Measurements from ENCODE around the gene ACVRL1.

ACVRL1 gene

GRCh38 chr12:51896236-51896635, 11.1 kb upstream of the ACVRL1 start:
- no peak for TF ChIP-seq Cebpa-rat (IDR thresholded peaks at IDR 0.05)
- H4K20me1 ChIP-seq: no peaks in the 10 kb centered on the region
- H3K4me2 ChIP-seq: no peak overlapping the region
- H3K4me3 ChIP-seq: no peak overlapping the region
- no peak overlapping the region for H3K9ac ChIP-seq
- no peak overlapping the region for H3K27ac ChIP-seq
- H3K36me3 ChIP-seq: no peaks in the 10 kb centered on the region
- H3K4me1 ChIP-seq: peaks cover 15% of the 10 kb centered on the region
- no peaks in the 10 kb centered on the region for H3K9me3 ChIP-seq
- H3K27me3 ChIP-seq: no peaks in the 10 kb centered on the region

DNA sequence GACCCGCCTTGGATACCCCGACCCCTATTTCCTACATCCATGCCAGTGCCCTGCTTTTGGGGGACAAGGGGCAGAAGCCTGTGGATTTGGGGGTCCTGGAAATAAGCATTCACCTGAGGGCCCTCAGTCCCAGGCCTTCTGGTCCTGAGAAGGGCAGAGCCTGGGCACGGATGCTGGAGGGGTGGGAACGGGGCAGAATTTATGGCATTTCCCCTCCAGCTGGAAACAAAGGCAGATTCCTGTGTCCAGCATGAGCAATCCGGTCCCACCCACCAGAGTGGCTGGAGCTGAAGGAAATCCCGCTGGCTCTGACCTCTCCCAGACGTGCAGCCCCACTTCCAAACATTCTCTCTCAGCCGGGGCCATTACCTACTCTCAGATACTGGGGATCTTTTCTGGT, 10.1 kb upstream of the ACVRL1 start:
- H3K9me3 ChIP-seq: no peaks in the 10 kb centered on the region
- H3K9ac ChIP-seq: no peak overlapping the region
- H3K27ac ChIP-seq: no peak overlapping the region
- H3K27me3 ChIP-seq: no peaks in the 10 kb centered on the region
- H3K4me2 ChIP-seq: no peak overlapping the region
- no peak for TF ChIP-seq Cebpa-rat (IDR thresholded peaks at IDR 0.05)
- no peak overlapping the region for H3K4me3 ChIP-seq
- no peaks in the 10 kb centered on the region for H4K20me1 ChIP-seq
- peaks cover 15% of the 10 kb centered on the region for H3K4me1 ChIP-seq
- no peaks in the 10 kb centered on the region for H3K36me3 ChIP-seq

DNA sequence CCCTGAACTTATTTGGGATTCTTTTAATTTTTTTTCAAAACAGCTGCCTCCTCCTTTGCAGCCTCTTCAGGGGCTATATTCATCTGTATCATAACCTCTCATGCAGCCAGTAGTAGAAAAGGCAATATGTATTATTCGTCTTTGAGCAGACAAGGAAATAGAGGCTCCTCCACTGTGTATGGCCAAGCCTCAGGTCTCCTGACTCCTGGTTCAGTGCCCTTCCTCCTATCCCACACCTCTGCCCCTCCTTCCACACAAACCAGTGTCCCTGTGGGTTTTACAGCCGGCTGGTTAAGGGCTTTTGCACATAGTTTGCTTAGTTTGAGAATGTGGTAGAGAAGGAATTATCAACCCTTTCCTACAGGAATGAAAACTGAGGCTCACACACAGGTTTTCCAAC, 8.8 kb upstream of the ACVRL1 start:
- Histone ChIP-seq H3K4me3 (no peak overlapping the region), H3K27me3 (no peaks in the 10 kb centered on the region), H3K9me3 (no peaks in the 10 kb centered on the region), H3K36me3 (no peaks in the 10 kb centered on the region), H3K4me1 (peaks cover 15% of the 10 kb centered on the region), H4K20me1 (no peaks in the 10 kb centered on the region), H3K9ac (no peak overlapping the region), H3K4me2 (peak overlapping the region; percentile 46), H3K27ac (no peak overlapping the region)
- TF ChIP-seq Cebpa-rat (IDR thresholded peaks at IDR 0.05): no peak

- Histone ChIP-seq H3K4me3 (no peak overlapping the region), H3K9me3 (no peaks in the 10 kb centered on the region), H3K27me3 (no peaks in the 10 kb centered on the region), H4K20me1 (no peaks in the 10 kb centered on the region), H3K9ac (no peak overlapping the region), H3K36me3 (no peaks in the 10 kb centered on the region), H3K4me1 (peaks cover 15% of the 10 kb centered on the region), H3K4me2 (peak overlapping the region; percentile 46), H3K27ac (no peak overlapping the region)
- TF ChIP-seq Cebpa-rat (IDR thresholded peaks at IDR 0.05): no peak
Measured at GRCh38 chr12:51898937-51899336, 8.4 kb upstream of the ACVRL1 start.

- no peak for TF ChIP-seq Cebpa-rat (IDR thresholded peaks at IDR 0.05)
- Histone ChIP-seq H3K27me3 (no peaks in the 10 kb centered on the region; the same call in 1 of the 2 replicates), H3K27ac (no peak overlapping the region), H4K20me1 (no peaks in the 10 kb centered on the region), H3K9ac (no peak overlapping the region), H3K4me1 (peaks cover 15% of the 10 kb centered on the region), H3K36me3 (no peaks in the 10 kb centered on the region), H3K4me3 (no peak overlapping the region), H3K9me3 (no peaks in the 10 kb centered on the region), H3K4me2 (no peak overlapping the region)
Measured at GRCh38 chr12:51900323-51900889, 6.9 kb upstream of the ACVRL1 start.

- H3K27me3 ChIP-seq: peaks cover 5% of the 10 kb centered on the region
- no peak for TF ChIP-seq Cebpa-rat (IDR thresholded peaks at IDR 0.05)
- H3K36me3 ChIP-seq: no peaks in the 10 kb centered on the region
- no peak overlapping the region for H3K4me3 ChIP-seq
- H3K27ac ChIP-seq: no peak overlapping the region
- no peaks in the 10 kb centered on the region for H4K20me1 ChIP-seq
- H3K4me1 ChIP-seq: peaks cover 15% of the 10 kb centered on the region
- no peak overlapping the region for H3K9ac ChIP-seq
- no peak overlapping the region for H3K4me2 ChIP-seq
- H3K9me3 ChIP-seq: no peaks in the 10 kb centered on the region
Measured at GRCh38 chr12:51901121-51901817, 6.0 kb upstream of the ACVRL1 start.

- no peaks in the 10 kb centered on the region for H4K20me1 ChIP-seq
- H3K4me2 ChIP-seq: no peak overlapping the region
- TF ChIP-seq Cebpa-rat (IDR thresholded peaks at IDR 0.05): no peak
- peaks cover 15% of the 10 kb centered on the region for H3K4me1 ChIP-seq
- no peaks in the 10 kb centered on the region for H3K9me3 ChIP-seq
- H3K27me3 ChIP-seq: peaks cover 11% of the 10 kb centered on the region
- no peak overlapping the region for H3K9ac ChIP-seq
- H3K4me3 ChIP-seq: no peak overlapping the region
- H3K27ac ChIP-seq: no peak overlapping the region
- H3K36me3 ChIP-seq: no peaks in the 10 kb centered on the region
Measured at GRCh38 chr12:51901881-51902280, 5.4 kb upstream of the ACVRL1 start.

GRCh38 chr12:51904951-51905470, 2.3 kb upstream of the ACVRL1 start:
- Histone ChIP-seq H3K4me1 (peaks cover 4% of the 10 kb centered on the region), H3K27ac (no peak overlapping the region), H4K20me1 (no peaks in the 10 kb centered on the region), H3K36me3 (no peaks in the 10 kb centered on the region), H3K27me3 (peaks cover 26% of the 10 kb centered on the region), H3K9me3 (peaks cover 4% of the 10 kb centered on the region), H3K4me2 (no peak overlapping the region), H3K9ac (no peak overlapping the region), H3K4me3 (no peak overlapping the region)
- no peak for TF ChIP-seq Cebpa-rat (IDR thresholded peaks at IDR 0.05)

DNA sequence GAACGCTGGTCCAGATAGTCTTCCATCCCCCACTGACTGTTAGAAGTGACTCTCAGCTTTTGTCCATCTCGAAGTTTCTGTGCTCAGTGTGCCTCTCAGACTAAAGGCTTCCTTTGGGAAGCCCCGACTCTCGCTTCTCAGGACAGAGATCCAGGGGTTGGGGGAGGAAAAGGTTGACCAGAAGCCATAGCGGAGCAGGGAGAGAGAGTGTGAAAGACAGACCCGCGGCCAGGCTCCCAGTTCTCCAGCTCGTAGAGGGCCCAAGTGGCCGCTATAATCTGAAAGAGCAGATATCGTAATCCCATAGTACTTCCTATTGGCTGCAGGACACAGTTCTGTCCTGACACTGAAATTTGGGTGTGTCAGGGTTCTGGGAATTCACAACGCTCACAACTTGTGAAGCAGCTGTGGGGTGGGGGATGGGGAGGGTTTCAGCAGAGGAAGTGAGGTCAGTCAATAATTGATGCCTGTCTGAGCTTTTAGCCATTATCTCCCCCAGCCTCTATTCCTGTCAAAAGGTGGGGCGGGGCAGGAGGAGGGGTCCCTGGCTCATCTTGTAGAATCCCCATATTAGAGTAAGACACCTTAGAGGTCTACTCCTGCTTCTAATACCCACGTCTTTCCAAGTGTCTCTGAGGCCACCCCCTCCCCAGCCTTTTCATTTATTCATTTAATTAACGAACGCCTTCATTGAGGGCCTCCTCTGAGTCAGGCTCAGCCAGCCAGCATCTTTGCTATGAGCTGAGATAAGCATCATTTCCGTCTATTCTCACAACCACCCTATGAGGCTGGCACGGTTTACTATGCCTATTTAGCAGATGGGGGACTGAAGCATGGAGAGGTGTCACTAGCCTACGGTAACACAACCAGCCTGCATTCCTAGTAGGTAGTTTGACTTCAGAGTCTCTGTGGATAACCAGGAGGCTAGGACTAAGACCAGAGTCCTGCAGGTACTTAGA, 1.6 kb upstream of the ACVRL1 start:
- Histone ChIP-seq H3K9ac (no peak overlapping the region), H3K27ac (no peak overlapping the region), H3K4me2 (no peak overlapping the region), H4K20me1 (no peaks in the 10 kb centered on the region), H3K4me3 (no peak overlapping the region), H3K4me1 (peaks cover 11% of the 10 kb centered on the region), H3K27me3 (peaks cover 26% of the 10 kb centered on the region), H3K36me3 (no peaks in the 10 kb centered on the region), H3K9me3 (peaks cover 4% of the 10 kb centered on the region)
- TF ChIP-seq Cebpa-rat (IDR thresholded peaks at IDR 0.05): no peak
